Measurements from ENCODE around the gene UROC1.

Gene UROC1

GRCh38 chr3:126517291-126517951 is at the start of gene UROC1:
Gene UROC1, minus strand, starts transcription at chr3:126517773. Its CDS starts 54 bp downstream, at chr3:126517719.
- Mint-ChIP-seq H3K4me1 (peaks cover 4% of the 10 kb centered on the region), H3K27ac (no peak within 1 kb of the TSS)

GRCh38 chr3:126562737-126563276 is 45.2 kb upstream of the UROC1 start:
- Mint-ChIP-seq H3K27ac (no peak overlapping the region), H3K9me3 (peaks cover 3% of the 10 kb centered on the region)

More at GRCh38 chr3:126517291-126517951, at the start of gene UROC1:
- H3K4me3 Mint-ChIP-seq = no peak within 1 kb of the TSS
- ATAC-seq (no peak), DNase-seq (ENCODE audit: low spot score in 2 of 2) (no peak)
- H3K9me3 Mint-ChIP-seq = no peaks in the 10 kb centered on the region
- H3K36me3 Mint-ChIP-seq = no peaks in the 10 kb centered on the region

GRCh38 chr3:126558336-126559071 is 40.9 kb upstream of the UROC1 start, which contains the start of gene C3orf22:
Gene C3orf22, minus strand, starts transcription at chr3:126558932. Its CDS starts 5,542 bp downstream, at chr3:126553390.
- Mint-ChIP-seq H3K4me3 (no peak within 1 kb of the TSS), H3K36me3 (no peaks in the 10 kb centered on the region), H3K4me1 (no peaks in the 10 kb centered on the region), H3K27ac (no peak within 1 kb of the TSS), H3K9me3 (peaks cover 3% of the 10 kb centered on the region)
- DNase-seq (ENCODE audit: low spot score in 2 of 2) (no peak), ATAC-seq (peak; percentile 9)

More at GRCh38 chr3:126562737-126563276, 45.2 kb upstream of the UROC1 start:
- no peak for ATAC-seq
- Mint-ChIP-seq H3K4me1 (no peaks in the 10 kb centered on the region), H3K36me3 (no peaks in the 10 kb centered on the region), H3K4me3 (no peak overlapping the region)
- DNase-seq (ENCODE audit: low spot score in 2 of 2) = no peak

GRCh38 chr3:126557761-126558160 is 40.2 kb upstream of the UROC1 start:
- Mint-ChIP-seq H3K4me1 (no peaks in the 10 kb centered on the region), H3K36me3 (no peaks in the 10 kb centered on the region), H3K4me3 (no peak overlapping the region), H3K9me3 (peaks cover 3% of the 10 kb centered on the region), H3K27ac (no peak overlapping the region)
- no peak for DNase-seq (ENCODE audit: low spot score in 2 of 2)
- ATAC-seq = no peak

GRCh38 chr3:126557415-126557745 is 39.8 kb upstream of the UROC1 start:
- Mint-ChIP-seq H3K4me1 (no peaks in the 10 kb centered on the region), H3K27ac (no peak overlapping the region), H3K36me3 (no peaks in the 10 kb centered on the region), H3K9me3 (peaks cover 3% of the 10 kb centered on the region), H3K4me3 (no peak overlapping the region)
- ATAC-seq = no peak
- peak in 1 of 2 donors; percentile 41 for DNase-seq (ENCODE audit: low spot score in 2 of 2)

GRCh38 chr3:126556637-126557414 is 39.3 kb upstream of the UROC1 start:
- no peak for ATAC-seq
- H3K9me3 Mint-ChIP-seq = peaks cover 3% of the 10 kb centered on the region
- H3K4me1 Mint-ChIP-seq = no peaks in the 10 kb centered on the region
- H3K36me3 Mint-ChIP-seq = no peaks in the 10 kb centered on the region
- H3K4me3 Mint-ChIP-seq = no peak overlapping the region
- no peak for DNase-seq (ENCODE audit: low spot score in 2 of 2)
- no peak overlapping the region for H3K27ac Mint-ChIP-seq

- Mint-ChIP-seq H3K4me1 (no peaks in the 10 kb centered on the region), H3K27ac (no peak overlapping the region), H3K4me3 (no peak overlapping the region), H3K9me3 (no peaks in the 10 kb centered on the region), H3K36me3 (no peaks in the 10 kb centered on the region)
- ATAC-seq (no peak), DNase-seq (ENCODE audit: low spot score in 2 of 2) (peak in 1 of 2 donors; percentile 41)
Observed at GRCh38 chr3:126555795-126556636, 38.4 kb upstream of the UROC1 start.

- Mint-ChIP-seq H3K27ac (no peak overlapping the region), H3K36me3 (no peaks in the 10 kb centered on the region), H3K4me3 (no peak overlapping the region), H3K9me3 (no peaks in the 10 kb centered on the region), H3K4me1 (no peaks in the 10 kb centered on the region)
- DNase-seq (ENCODE audit: low spot score in 2 of 2) (peak in 1 of 2 donors; percentile 29), ATAC-seq (no peak)
Observed at GRCh38 chr3:126554560-126555525, 37.3 kb upstream of the UROC1 start.

GRCh38 chr3:126553284-126554084 is 35.9 kb upstream of the UROC1 start:
- H3K4me1 Mint-ChIP-seq = no peaks in the 10 kb centered on the region
- no peaks in the 10 kb centered on the region for H3K9me3 Mint-ChIP-seq
- H3K27ac Mint-ChIP-seq = no peak overlapping the region
- H3K4me3 Mint-ChIP-seq = no peak overlapping the region
- H3K36me3 Mint-ChIP-seq = no peaks in the 10 kb centered on the region
- ATAC-seq (no peak), DNase-seq (ENCODE audit: low spot score in 2 of 2) (peak in 1 of 2 donors; percentile 30)

- no peaks in the 10 kb centered on the region for H3K36me3 Mint-ChIP-seq
- no peak overlapping the region for H3K4me3 Mint-ChIP-seq
- H3K4me1 Mint-ChIP-seq = no peaks in the 10 kb centered on the region
- ATAC-seq (no peak), DNase-seq (ENCODE audit: low spot score in 2 of 2) (no peak)
- H3K27ac Mint-ChIP-seq = no peak overlapping the region
- H3K9me3 Mint-ChIP-seq = no peaks in the 10 kb centered on the region
Observed at GRCh38 chr3:126552688-126553283, 35.2 kb upstream of the UROC1 start.

- Mint-ChIP-seq H3K9me3 (no peaks in the 10 kb centered on the region), H3K27ac (no peak overlapping the region), H3K4me3 (no peak overlapping the region), H3K4me1 (no peaks in the 10 kb centered on the region), H3K36me3 (no peaks in the 10 kb centered on the region)
- DNase-seq (ENCODE audit: low spot score in 2 of 2) (peak in 1 of 2 donors; percentile 22), ATAC-seq (no peak)
Observed at GRCh38 chr3:126551839-126552687, 34.5 kb upstream of the UROC1 start.
